ENCODE data around the gene ANXA4. TPM values are rescaled to one million over a fixed set of nuclear protein-coding genes. Genes with fewer than 3 reads are reported as not detected.

ANXA4 gene
- total and polyA plus RNA-seq, 2 of the 13 experiments (the other 11 are each of a cell fraction or from before 2014, with no cell fraction given): 155 to 168 TPM

DNA sequence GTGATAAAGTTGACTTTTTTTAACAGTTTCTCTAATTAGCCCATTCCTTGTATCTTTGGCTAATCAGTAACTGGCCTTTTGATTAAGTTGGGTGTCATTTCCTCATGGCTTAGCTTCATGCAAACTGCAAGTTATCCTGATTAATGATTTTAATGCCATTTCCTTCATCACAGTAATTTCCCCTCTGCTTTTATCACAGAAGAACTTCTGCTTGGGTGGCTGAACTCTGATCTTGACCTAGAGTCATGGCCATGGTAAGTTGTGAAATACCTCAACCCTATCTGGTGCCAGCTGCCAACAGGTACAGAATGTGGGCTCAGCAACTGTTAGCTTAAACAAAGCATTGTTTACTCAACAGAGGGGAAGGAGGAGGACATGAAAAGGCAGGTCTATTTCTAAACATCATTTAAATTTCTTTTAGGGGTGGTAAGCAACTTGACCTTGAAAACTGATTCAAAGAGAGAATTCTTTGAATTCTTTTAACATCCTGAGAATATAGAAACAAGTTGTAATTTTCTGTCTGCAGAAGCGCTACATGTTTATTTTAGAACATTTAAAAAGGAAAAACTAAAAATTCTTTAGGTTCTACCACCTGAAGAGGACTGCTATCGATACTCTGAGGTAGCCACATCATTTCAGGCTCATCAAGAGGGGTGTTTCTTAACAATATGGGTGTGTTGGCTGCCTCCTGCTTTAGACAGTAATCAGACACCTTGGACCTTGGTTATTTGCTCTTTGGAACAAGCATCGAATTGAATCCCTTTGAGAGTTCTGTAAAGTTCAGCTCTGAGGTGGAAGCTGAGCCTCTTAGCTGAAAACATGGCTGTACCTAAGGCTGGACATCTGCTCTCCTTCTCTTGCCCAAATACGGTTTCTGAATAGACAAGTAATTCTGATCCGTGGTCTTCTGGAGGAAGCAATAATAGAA lies 39.7 kb downstream of the ANXA4 start (continued):
- peak; percentile 89 for TF ChIP-seq MEIS2 (CRISPR knock-in tag; IDR thresholded peaks at IDR 0.05)
- no peak for TF ChIP-seq ATAD3A (CRISPR knock-in tag; IDR thresholded peaks at IDR 0.05)
- TF ChIP-seq PRMT3 (CRISPR knock-in tag; IDR thresholded peaks at IDR 0.05; ENCODE audit: borderline replicate concordance, low read depth): no peak
- TF ChIP-seq PTBP1 (IDR thresholded peaks at IDR 0.05; ENCODE audit: low read depth, low read length, poor library complexity, severe bottlenecking): no peak
- TF ChIP-seq ZNF766 (CRISPR knock-in tag; IDR thresholded peaks at IDR 0.05; ENCODE audit: borderline replicate concordance): no peak
- TF ChIP-seq KAT8 (CRISPR knock-in tag; IDR thresholded peaks at IDR 0.05): peak; percentile 85
- no peak for TF ChIP-seq ZNF18 (CRISPR knock-in tag; IDR thresholded peaks at IDR 0.05; ENCODE audit: insufficient replicate concordance)
- no peak for TF ChIP-seq ZNF761 (CRISPR knock-in tag; conservative IDR thresholded peaks at IDR 0.05)
- 0 out of 2 replicates have a peak, but pooled peaks have one; percentile 87 for TF ChIP-seq ZNF557 (CRISPR knock-in tag; IDR thresholded peaks at IDR 0.05)
- TF ChIP-seq ADNP (CRISPR knock-in tag; IDR thresholded peaks at IDR 0.05): no peak
- TF ChIP-seq ATF7-NPFF (CRISPR knock-in tag; IDR thresholded peaks at IDR 0.05; ENCODE audit: low read depth): no peak
- TF ChIP-seq ZNF781 (CRISPR knock-in tag; IDR thresholded peaks at IDR 0.05; ENCODE audit: borderline replicate concordance, not compliant biosample characterization): no peak
- no peak for TF ChIP-seq TCF12 (IDR thresholded peaks at IDR 0.05)
- TF ChIP-seq TCF12 (CRISPR knock-in tag; IDR thresholded peaks at IDR 0.05): peak; percentile 93
- TF ChIP-seq ZNF672 (CRISPR knock-in tag; IDR thresholded peaks at IDR 0.05): no peak
- TF ChIP-seq NFRKB (IDR thresholded peaks at IDR 0.05): no peak
- peak; percentile 74 for TF ChIP-seq ARID3A (IDR thresholded peaks at IDR 0.05; ENCODE audit: low read depth, low read length)
- no peak; the same call in 1 of the 2 replicates for TF ChIP-seq ZNF33B (CRISPR knock-in tag; IDR thresholded peaks at IDR 0.05)
- TF ChIP-seq ZNF441 (CRISPR knock-in tag; IDR thresholded peaks at IDR 0.05; ENCODE audit: borderline replicate concordance): no peak
- peak; percentile 88; the same call in 1 of the 2 replicates for TF ChIP-seq ETV6 (CRISPR knock-in tag; conservative IDR thresholded peaks at IDR 0.05)
- TF ChIP-seq, protein P1, sequence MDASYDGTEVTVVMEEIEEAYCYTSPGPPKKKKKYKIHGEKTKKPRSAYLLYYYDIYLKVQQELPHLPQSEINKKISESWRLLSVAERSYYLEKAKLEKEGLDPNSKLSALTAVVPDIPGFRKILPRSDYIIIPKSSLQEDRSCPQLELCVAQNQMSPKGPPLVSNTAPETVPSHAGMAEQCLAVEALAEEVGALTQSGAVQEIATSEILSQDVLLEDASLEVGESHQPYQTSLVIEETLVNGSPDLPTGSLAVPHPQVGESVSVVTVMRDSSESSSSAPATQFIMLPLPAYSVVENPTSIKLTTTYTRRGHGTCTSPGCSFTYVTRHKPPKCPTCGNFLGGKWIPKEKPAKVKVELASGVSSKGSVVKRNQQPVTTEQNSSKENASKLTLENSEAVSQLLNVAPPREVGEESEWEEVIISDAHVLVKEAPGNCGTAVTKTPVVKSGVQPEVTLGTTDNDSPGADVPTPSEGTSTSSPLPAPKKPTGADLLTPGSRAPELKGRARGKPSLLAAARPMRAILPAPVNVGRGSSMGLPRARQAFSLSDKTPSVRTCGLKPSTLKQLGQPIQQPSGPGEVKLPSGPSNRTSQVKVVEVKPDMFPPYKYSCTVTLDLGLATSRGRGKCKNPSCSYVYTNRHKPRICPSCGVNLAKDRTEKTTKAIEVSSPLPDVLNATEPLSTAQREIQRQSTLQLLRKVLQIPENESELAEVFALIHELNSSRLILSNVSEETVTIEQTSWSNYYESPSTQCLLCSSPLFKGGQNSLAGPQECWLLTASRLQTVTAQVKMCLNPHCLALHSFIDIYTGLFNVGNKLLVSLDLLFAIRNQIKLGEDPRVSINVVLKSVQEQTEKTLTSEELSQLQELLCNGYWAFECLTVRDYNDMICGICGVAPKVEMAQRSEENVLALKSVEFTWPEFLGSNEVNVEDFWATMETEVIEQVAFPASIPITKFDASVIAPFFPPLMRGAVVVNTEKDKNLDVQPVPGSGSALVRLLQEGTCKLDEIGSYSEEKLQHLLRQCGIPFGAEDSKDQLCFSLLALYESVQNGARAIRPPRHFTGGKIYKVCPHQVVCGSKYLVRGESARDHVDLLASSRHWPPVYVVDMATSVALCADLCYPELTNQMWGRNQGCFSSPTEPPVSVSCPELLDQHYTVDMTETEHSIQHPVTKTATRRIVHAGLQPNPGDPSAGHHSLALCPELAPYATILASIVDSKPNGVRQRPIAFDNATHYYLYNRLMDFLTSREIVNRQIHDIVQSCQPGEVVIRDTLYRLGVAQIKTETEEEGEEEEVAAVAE (CRISPR knock-in tag; IDR thresholded peaks at IDR 0.05; ENCODE audit: borderline replicate concordance): peak; percentile 82; the same call in 1 of the 2 replicates
- no peak for TF ChIP-seq EED (CRISPR knock-in tag; IDR thresholded peaks at IDR 0.05)
- no peak; the same call in 1 of the 2 replicates for TF ChIP-seq ZNF552 (CRISPR knock-in tag; IDR thresholded peaks at IDR 0.05; ENCODE audit: borderline replicate concordance)

All from HepG2 (cell line).